A549 (cell line): Measurements from ENCODE around the gene ACADVL. TPM values are rescaled to one million over a fixed set of nuclear protein-coding genes. Genes with fewer than 3 reads are reported as not detected.

Experiments
- ATAC-seq, 2 experiments: fragments of 200-7000 bp in 1 of 2; fragments of >200 bp in 1 of 2; cut with Nextera tagmentation in 1 of 2; cut with Tn5 transposase in 1 of 2; 3 replicates each; pipeline versions ENCODE4 v1.8.0 to v1.9.1; 2018 to 2020; ENCODE audit warnings: mild to moderate bottlenecking in 1 of 2, moderate library complexity in 1 of 2
- CTCF ChIA-PET: fragments of 300-600 bp; sonication (Branson Sonifier 250); formaldehyde crosslinking; extraction: SDS; loops from one replicate; lab custom pipeline; 2021; ENCODE audit warnings: antibody characterized with exemption, inconsistent platforms; lab: Yijun Ruan, JAX
- POLR2A ChIA-PET: fragments of 350-600 bp; formaldehyde crosslinking; extraction: SDS; loops from one replicate; lab custom pipeline; 2021; ENCODE audit warnings: antibody characterized with exemption, inconsistent platforms; lab: Yijun Ruan, JAX
- DNase-seq, 2 experiments: peaks; one replicate each; pipeline versions ENCODE4 v3.0.0 to v3.0.0-alpha.2; 2011 to 2016; ENCODE audit warnings: low read depth in 1 of 2, low spot score in 1 of 2
- FAIRE-seq: peaks from 2 replicates; lab custom pipeline; 2011; peaks lifted over from hg19 to GRCh38; lab: Jason Lieb, UNC
- H3K27ac ChIP-seq, 2 experiments: fragments of >200 bp; sonication (Bioruptor Twin); formaldehyde crosslinking; 3 replicates each; pipeline ENCODE4 v1.5.1; 2016 to 2017
- H3K4me1 ChIP-seq: fragments of >200 bp; sonication (Bioruptor Twin); formaldehyde crosslinking; 3 replicates; pipeline ENCODE4 v1.6.1; 2016
- H3K4me2 ChIP-seq: fragments of >200 bp; sonication (Bioruptor Twin); formaldehyde crosslinking; 3 replicates; pipeline ENCODE4 v1.6.1; 2016
- H3K4me3 ChIP-seq: fragments of >200 bp; sonication (Bioruptor Twin); formaldehyde crosslinking; 3 replicates; pipeline ENCODE4 v1.5.1; 2016
- H3K9me3 ChIP-seq: fragments of >200 bp; sonication (Bioruptor Twin); formaldehyde crosslinking; 3 replicates; pipeline ENCODE4 v1.6.1; 2016
- BHLHE40 ChIP-seq: IDR thresholded peaks from 2 replicates; pipeline ENCODE4 v1.6.1; 2012; ENCODE audit warnings: low read depth, low read length, inconsistent platforms
- FOSL2 ChIP-seq, 2 experiments: fragments of 450-650 bp in 1 of 2; fragments of >200 bp in 1 of 2; sonication (Bioruptor Twin) in 1 of 2; formaldehyde crosslinking; IDR thresholded peaks; 2 replicates each; pipeline versions ENCODE4 v1.5.0 to v1.6.1; 2016 to 2020; ENCODE audit warnings: mild to moderate bottlenecking in 1 of 2, moderate library complexity in 1 of 2
- MAZ ChIP-seq: fragments of 150-350 bp; IDR thresholded peaks from 2 replicates; pipeline ENCODE4 v1.6.1; 2014; ENCODE audit warnings: antibody characterized with exemption, low read depth, low read length, borderline replicate concordance
- NPAS2 ChIP-seq: fragments of 250-450 bp; sonication (Bioruptor Pico); IDR thresholded peaks from 2 replicates; pipeline ENCODE4 v1.8.0; 2022; ENCODE audit warnings: mild to moderate bottlenecking, moderate library complexity, borderline replicate concordance
- PHF8 ChIP-seq: fragments of 200-600 bp; sonication (generic); IDR thresholded peaks from 2 replicates; pipeline ENCODE4 v1.6.1; 2016; ENCODE audit warnings: low read depth, mild to moderate bottlenecking, antibody characterized with exemption, moderate library complexity, borderline replicate concordance
- POLR2AphosphoS2 ChIP-seq: conservative IDR thresholded peaks from 2 replicates; pipeline ENCODE4 v1.6.1; 2012; ENCODE audit warnings: low read length, improper control_type of control experiment, inconsistent platforms
- RARB ChIP-seq: fragments of 250-450 bp; sonication (Bioruptor Pico); IDR thresholded peaks from 2 replicates; pipeline ENCODE4 v1.8.0; 2021; ENCODE audit warnings: mild to moderate bottlenecking, moderate library complexity
- RCOR1 ChIP-seq: fragments of 150-350 bp; IDR thresholded peaks from 2 replicates; pipeline ENCODE4 v1.6.1; 2014; ENCODE audit warnings: antibody characterized with exemption, low read length, low read depth
- RFX5 ChIP-seq: fragments of 450-650 bp; IDR thresholded peaks from 2 replicates; pipeline ENCODE4 v1.7.1; 2014; ENCODE audit warnings: antibody characterized with exemption, mild to moderate bottlenecking, moderate library complexity
- RNF2 ChIP-seq: fragments of 200-600 bp; sonication (generic); IDR thresholded peaks from 2 replicates; pipeline ENCODE4 v1.6.1; 2016; ENCODE audit warnings: low read depth, mild to moderate bottlenecking, antibody characterized with exemption, moderate library complexity, borderline replicate concordance
- SMC3 ChIP-seq: fragments of >200 bp; sonication (Bioruptor Twin); formaldehyde crosslinking; IDR thresholded peaks from 3 replicates; pipeline ENCODE4 v1.6.1; 2018; ENCODE audit warnings: inconsistent platforms
- SREBF2 ChIP-seq: fragments of 450-650 bp; IDR thresholded peaks from 2 replicates; pipeline ENCODE4 v1.6.1; 2014; ENCODE audit warnings: mild to moderate bottlenecking, moderate library complexity
- TFCP2L1 ChIP-seq: fragments of 250-450 bp; sonication (Bioruptor Pico); IDR thresholded peaks from 2 replicates; pipeline ENCODE4 v1.5.0; 2021; ENCODE audit warnings: mild to moderate bottlenecking
- WGBS: methylation state at CpG from one replicate; pipeline ENCODE4 v1.1.6; 2017; ENCODE audit errors: missing lambda C conversion rate; 5-methylcytosine and 5-hydroxymethylcytosine counted together
- polyA plus RNA-seq, 4 experiments: library from polyadenylated mRNA; depleted of rRNA in 3 of 4; stranded (reverse); fragments of >200 nt; fragmentation: RNase III in 1 of 4; extraction: RNeasy Plus Mini Kit Qiagen cat#74134 plus additional on column Dnase treatment in 1 of 4; gene quantifications; 2 replicates in 3 of 4; 3 replicates in 1 of 4; pipeline ENCODE4 v1.2.3, GENCODE V29; 2011 to 2017
- TF ChIP-seq, protein P1 (sequence below): fragments of 150-350 bp; IDR thresholded peaks from 2 replicates; pipeline ENCODE4 v1.6.1; 2014; ENCODE audit warnings: low read depth, mild to moderate bottlenecking, low read length
- TF ChIP-seq, protein P2 (sequence below): fragments of >200 bp; sonication (Bioruptor Twin); formaldehyde crosslinking; IDR thresholded peaks from 3 replicates; pipeline ENCODE4 v1.5.1; 2016
- TF ChIP-seq, protein P3 (sequence below): IDR thresholded peaks from 2 replicates; pipeline ENCODE4 v1.6.1; 2012; ENCODE audit warnings: low read depth, borderline replicate concordance
- TF ChIP-seq, protein P4 (sequence below): fragments of 250-450 bp; sonication (Bioruptor Pico); IDR thresholded peaks from 2 replicates; pipeline ENCODE4 v1.5.0; 2020; ENCODE audit warnings: low read depth, mild to moderate bottlenecking, moderate library complexity
- TF ChIP-seq, protein P5 (sequence below): IDR thresholded peaks from 2 replicates; pipeline ENCODE4 v1.6.1; 2012
- TF ChIP-seq, protein P6 (sequence below): fragments of 450-650 bp; IDR thresholded peaks from 2 replicates; pipeline ENCODE4 v1.6.1; 2014; ENCODE audit warnings: antibody characterized with exemption
- TF ChIP-seq, protein P7 (sequence below): IDR thresholded peaks from 2 replicates; pipeline ENCODE4 v1.6.1; 2012

The ACADVL gene
- polyA plus RNA-seq, 2 of the 4 experiments (the other 2 are of a cell fraction): 238 to 425 TPM

- WGBS: 88% methylated on average over 58 of the region's 69 CpGs
- H3K4me2 ChIP-seq: no peak overlapping the region
- POLR2A ChIA-PET: interaction anchor here (1.2 kb wide), 1 partner anchor 9 kb away, joined by 4 read pairs; no protein-coding TSS in a partner anchor
- no peak overlapping the region for H3K27ac ChIP-seq
- peaks cover 18% of the 10 kb centered on the region for H3K4me1 ChIP-seq
- no peaks in the 10 kb centered on the region for H3K9me3 ChIP-seq
- ATAC-seq: no peak
- H3K4me3 ChIP-seq: no peak overlapping the region
- TF ChIP-seq RCOR1 (no peak), PHF8 (no peak), BHLHE40 (no peak), RNF2 (no peak), SMC3 (no peak), TFCP2L1 (CRISPR knock-in tag) (no peak)
- TF ChIP-seq, protein P1, sequence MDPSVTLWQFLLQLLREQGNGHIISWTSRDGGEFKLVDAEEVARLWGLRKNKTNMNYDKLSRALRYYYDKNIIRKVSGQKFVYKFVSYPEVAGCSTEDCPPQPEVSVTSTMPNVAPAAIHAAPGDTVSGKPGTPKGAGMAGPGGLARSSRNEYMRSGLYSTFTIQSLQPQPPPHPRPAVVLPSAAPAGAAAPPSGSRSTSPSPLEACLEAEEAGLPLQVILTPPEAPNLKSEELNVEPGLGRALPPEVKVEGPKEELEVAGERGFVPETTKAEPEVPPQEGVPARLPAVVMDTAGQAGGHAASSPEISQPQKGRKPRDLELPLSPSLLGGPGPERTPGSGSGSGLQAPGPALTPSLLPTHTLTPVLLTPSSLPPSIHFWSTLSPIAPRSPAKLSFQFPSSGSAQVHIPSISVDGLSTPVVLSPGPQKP: no peak
- TF ChIP-seq, protein P2, sequence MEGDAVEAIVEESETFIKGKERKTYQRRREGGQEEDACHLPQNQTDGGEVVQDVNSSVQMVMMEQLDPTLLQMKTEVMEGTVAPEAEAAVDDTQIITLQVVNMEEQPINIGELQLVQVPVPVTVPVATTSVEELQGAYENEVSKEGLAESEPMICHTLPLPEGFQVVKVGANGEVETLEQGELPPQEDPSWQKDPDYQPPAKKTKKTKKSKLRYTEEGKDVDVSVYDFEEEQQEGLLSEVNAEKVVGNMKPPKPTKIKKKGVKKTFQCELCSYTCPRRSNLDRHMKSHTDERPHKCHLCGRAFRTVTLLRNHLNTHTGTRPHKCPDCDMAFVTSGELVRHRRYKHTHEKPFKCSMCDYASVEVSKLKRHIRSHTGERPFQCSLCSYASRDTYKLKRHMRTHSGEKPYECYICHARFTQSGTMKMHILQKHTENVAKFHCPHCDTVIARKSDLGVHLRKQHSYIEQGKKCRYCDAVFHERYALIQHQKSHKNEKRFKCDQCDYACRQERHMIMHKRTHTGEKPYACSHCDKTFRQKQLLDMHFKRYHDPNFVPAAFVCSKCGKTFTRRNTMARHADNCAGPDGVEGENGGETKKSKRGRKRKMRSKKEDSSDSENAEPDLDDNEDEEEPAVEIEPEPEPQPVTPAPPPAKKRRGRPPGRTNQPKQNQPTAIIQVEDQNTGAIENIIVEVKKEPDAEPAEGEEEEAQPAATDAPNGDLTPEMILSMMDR: no peak
- TF ChIP-seq, protein P3, sequence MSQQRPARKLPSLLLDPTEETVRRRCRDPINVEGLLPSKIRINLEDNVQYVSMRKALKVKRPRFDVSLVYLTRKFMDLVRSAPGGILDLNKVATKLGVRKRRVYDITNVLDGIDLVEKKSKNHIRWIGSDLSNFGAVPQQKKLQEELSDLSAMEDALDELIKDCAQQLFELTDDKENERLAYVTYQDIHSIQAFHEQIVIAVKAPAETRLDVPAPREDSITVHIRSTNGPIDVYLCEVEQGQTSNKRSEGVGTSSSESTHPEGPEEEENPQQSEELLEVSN: no peak
- TF ChIP-seq, protein P4, sequence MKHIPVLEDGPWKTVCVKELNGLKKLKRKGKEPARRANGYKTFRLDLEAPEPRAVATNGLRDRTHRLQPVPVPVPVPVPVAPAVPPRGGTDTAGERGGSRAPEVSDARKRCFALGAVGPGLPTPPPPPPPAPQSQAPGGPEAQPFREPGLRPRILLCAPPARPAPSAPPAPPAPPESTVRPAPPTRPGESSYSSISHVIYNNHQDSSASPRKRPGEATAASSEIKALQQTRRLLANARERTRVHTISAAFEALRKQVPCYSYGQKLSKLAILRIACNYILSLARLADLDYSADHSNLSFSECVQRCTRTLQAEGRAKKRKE (CRISPR knock-in tag): no peak
- TF ChIP-seq, protein P5, sequence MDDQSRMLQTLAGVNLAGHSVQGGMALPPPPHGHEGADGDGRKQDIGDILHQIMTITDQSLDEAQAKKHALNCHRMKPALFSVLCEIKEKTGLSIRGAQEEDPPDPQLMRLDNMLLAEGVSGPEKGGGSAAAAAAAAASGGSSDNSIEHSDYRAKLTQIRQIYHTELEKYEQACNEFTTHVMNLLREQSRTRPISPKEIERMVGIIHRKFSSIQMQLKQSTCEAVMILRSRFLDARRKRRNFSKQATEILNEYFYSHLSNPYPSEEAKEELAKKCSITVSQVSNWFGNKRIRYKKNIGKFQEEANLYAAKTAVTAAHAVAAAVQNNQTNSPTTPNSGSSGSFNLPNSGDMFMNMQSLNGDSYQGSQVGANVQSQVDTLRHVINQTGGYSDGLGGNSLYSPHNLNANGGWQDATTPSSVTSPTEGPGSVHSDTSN: no peak
- TF ChIP-seq, all 56 proteins: peak for 0
- DNase-seq: no peak
- FAIRE-seq: no peak
- CTCF ChIA-PET: interaction anchor here (0.6 to 1.7 kb wide), 8 partner anchors 37 to 700 kb away, joined by 3 to 12 read pairs (median 4); no protein-coding TSS in a partner anchor
Measured at GRCh38 chr17:7173687-7174602, 45.8 kb upstream of the ACADVL start.

DNA sequence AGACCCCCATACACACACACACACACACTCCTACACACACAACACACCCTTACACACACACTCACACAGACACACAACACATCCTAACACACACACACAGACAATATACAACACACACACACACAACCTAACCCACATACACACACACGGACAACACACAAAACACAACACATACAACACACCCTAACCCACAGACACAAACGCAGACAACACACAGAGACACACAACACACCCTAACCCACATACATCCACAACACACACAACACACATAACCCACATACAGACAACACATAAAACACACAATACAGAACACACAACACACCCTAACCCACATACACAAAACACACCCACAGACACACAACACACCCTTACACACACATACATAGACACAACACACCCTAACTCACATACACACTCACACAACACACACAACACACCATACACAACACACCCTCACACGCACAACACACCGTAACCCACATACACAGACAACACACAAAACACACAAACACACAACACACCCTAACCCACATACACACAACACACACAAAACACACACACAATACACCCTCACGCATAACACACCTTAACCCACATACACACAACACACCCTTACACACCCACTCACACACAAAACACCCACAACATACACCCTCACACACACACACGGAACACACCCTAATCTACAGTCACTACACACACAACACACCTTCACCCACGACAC is 45.0 kb upstream of the ACADVL start:
- TF ChIP-seq FOSL2 (IDR thresholded peaks at IDR 0.05): no peak
- no peak for TF ChIP-seq FOSL2 (CRISPR knock-in tag; IDR thresholded peaks at IDR 0.05)
- no peak for TF ChIP-seq POLR2AphosphoS2
- TF ChIP-seq, protein P6, sequence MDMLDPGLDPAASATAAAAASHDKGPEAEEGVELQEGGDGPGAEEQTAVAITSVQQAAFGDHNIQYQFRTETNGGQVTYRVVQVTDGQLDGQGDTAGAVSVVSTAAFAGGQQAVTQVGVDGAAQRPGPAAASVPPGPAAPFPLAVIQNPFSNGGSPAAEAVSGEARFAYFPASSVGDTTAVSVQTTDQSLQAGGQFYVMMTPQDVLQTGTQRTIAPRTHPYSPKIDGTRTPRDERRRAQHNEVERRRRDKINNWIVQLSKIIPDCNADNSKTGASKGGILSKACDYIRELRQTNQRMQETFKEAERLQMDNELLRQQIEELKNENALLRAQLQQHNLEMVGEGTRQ: no peak
- no peak for TF ChIP-seq RARB (CRISPR knock-in tag)
- TF ChIP-seq RFX5: no peak
- no peak for TF ChIP-seq NPAS2
- TF ChIP-seq, protein P7, sequence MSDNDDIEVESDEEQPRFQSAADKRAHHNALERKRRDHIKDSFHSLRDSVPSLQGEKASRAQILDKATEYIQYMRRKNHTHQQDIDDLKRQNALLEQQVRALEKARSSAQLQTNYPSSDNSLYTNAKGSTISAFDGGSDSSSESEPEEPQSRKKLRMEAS: no peak
- no peak for TF ChIP-seq SREBF2
- no peak for TF ChIP-seq MAZ
- peak; percentile 67 for FAIRE-seq

More for the DNA sequence above, 45.0 kb upstream of the ACADVL start:
- H3K4me1 ChIP-seq: peaks cover 26% of the 10 kb centered on the region
- WGBS: 68% methylated on average over 7 of the region's 7 CpGs
- DNase-seq (no peak), ATAC-seq (no peak)
- H3K9me3 ChIP-seq: no peaks in the 10 kb centered on the region
- no peak overlapping the region for H3K4me2 ChIP-seq
- ChIA-PET CTCF (interaction anchor here (1.1 to 1.7 kb wide), 2 partner anchors 38 to 123 kb away, joined by 4 to 12 read pairs; no protein-coding TSS in a partner anchor), POLR2A (no interaction called here)
- no peak overlapping the region for H3K27ac ChIP-seq
- H3K4me3 ChIP-seq: no peak overlapping the region
